ENCODE results near the gene QSER1.

The QSER1 gene

GRCh38 chr11:32953700-32954099, 61.1 kb downstream of the QSER1 start:
- Histone ChIP-seq H3K9me2 (replicated peaks; ENCODE audit: insufficient read depth, low read length) (no peaks in the 10 kb centered on the region), H3K36me3 (ENCODE audit: low read length) (no peaks in the 10 kb centered on the region), H4K20me1 (ENCODE audit: low read depth, low read length) (no peaks in the 10 kb centered on the region), H3K79me2 (ENCODE audit: insufficient read depth, low read length) (no peaks in the 10 kb centered on the region), H3K4me2 (ENCODE audit: low read depth, low read length, poor library complexity, severe bottlenecking) (no peak overlapping the region), H3K27me3 (ENCODE audit: low read length) (no peaks in the 10 kb centered on the region), H3K9ac (ENCODE audit: low read length) (no peak overlapping the region), H3K4me3 (ENCODE audit: insufficient read depth, low read length, poor library complexity, severe bottlenecking) (no peak overlapping the region), H3K9me3 (ENCODE audit: insufficient read depth, low read length) (no peaks in the 10 kb centered on the region), H2AFZ (ENCODE audit: low read depth, low read length, severe bottlenecking) (no peak overlapping the region), H3K27ac (ENCODE audit: low read depth, low read length) (no peak overlapping the region), H3F3A (ENCODE audit: insufficient read depth) (no peaks in the 10 kb centered on the region)
- TF ChIP-seq EZH2phosphoT487 (conservative IDR thresholded peaks at IDR 0.05; ENCODE audit: low read length) = no peak
- no peak for TF ChIP-seq CTCF (IDR thresholded peaks at IDR 0.05; ENCODE audit: insufficient read depth, low read length, poor library complexity, severe bottlenecking)

- peaks cover 10% of the 10 kb centered on the region; the same call in 1 of the 2 replicates for H3K36me3 ChIP-seq (ENCODE audit: low read length)
- no peak overlapping the region for H3K9ac ChIP-seq (ENCODE audit: low read length)
- no peaks in the 10 kb centered on the region for H4K20me1 ChIP-seq (ENCODE audit: low read depth, low read length)
- TF ChIP-seq EZH2phosphoT487 (conservative IDR thresholded peaks at IDR 0.05; ENCODE audit: low read length) (no peak), CTCF (IDR thresholded peaks at IDR 0.05; ENCODE audit: insufficient read depth, low read length, poor library complexity, severe bottlenecking) (peak; percentile 13)
- no peak overlapping the region for H2AFZ ChIP-seq (ENCODE audit: low read depth, low read length, severe bottlenecking)
- no peaks in the 10 kb centered on the region for H3K27me3 ChIP-seq (ENCODE audit: low read length)
- no peaks in the 10 kb centered on the region for H3K9me2 ChIP-seq (replicated peaks; ENCODE audit: insufficient read depth, low read length)
- H3K4me2 ChIP-seq (ENCODE audit: low read depth, low read length, poor library complexity, severe bottlenecking) = no peak overlapping the region
- no peak overlapping the region for H3K4me3 ChIP-seq (ENCODE audit: insufficient read depth, low read length, poor library complexity, severe bottlenecking)
- no peaks in the 10 kb centered on the region for H3F3A ChIP-seq (ENCODE audit: insufficient read depth)
- no peaks in the 10 kb centered on the region for H3K9me3 ChIP-seq (ENCODE audit: insufficient read depth, low read length)
- H3K27ac ChIP-seq (ENCODE audit: low read depth, low read length) = no peak overlapping the region
- no peaks in the 10 kb centered on the region for H3K79me2 ChIP-seq (ENCODE audit: insufficient read depth, low read length)
Measured at GRCh38 chr11:32960553-32961164, 68.0 kb downstream of the QSER1 start.

GRCh38 chr11:32962016-32962415, 69.4 kb downstream of the QSER1 start:
- H3K36me3 ChIP-seq (ENCODE audit: low read length) = peaks cover 10% of the 10 kb centered on the region; the same call in 1 of the 2 replicates
- H2AFZ ChIP-seq (ENCODE audit: low read depth, low read length, severe bottlenecking) = no peak overlapping the region
- no peak overlapping the region for H3K4me2 ChIP-seq (ENCODE audit: low read depth, low read length, poor library complexity, severe bottlenecking)
- no peak overlapping the region for H3K4me3 ChIP-seq (ENCODE audit: insufficient read depth, low read length, poor library complexity, severe bottlenecking)
- no peaks in the 10 kb centered on the region for H3K27me3 ChIP-seq (ENCODE audit: low read length)
- no peaks in the 10 kb centered on the region for H3K9me3 ChIP-seq (ENCODE audit: insufficient read depth, low read length)
- H3K79me2 ChIP-seq (ENCODE audit: insufficient read depth, low read length) = no peaks in the 10 kb centered on the region
- TF ChIP-seq EZH2phosphoT487 (conservative IDR thresholded peaks at IDR 0.05; ENCODE audit: low read length) = no peak
- no peak for TF ChIP-seq CTCF (IDR thresholded peaks at IDR 0.05; ENCODE audit: insufficient read depth, low read length, poor library complexity, severe bottlenecking)
- no peak overlapping the region for H3K9ac ChIP-seq (ENCODE audit: low read length)
- H4K20me1 ChIP-seq (ENCODE audit: low read depth, low read length) = no peaks in the 10 kb centered on the region
- H3F3A ChIP-seq (ENCODE audit: insufficient read depth) = no peaks in the 10 kb centered on the region
- H3K27ac ChIP-seq (ENCODE audit: low read depth, low read length) = no peak overlapping the region
- no peaks in the 10 kb centered on the region for H3K9me2 ChIP-seq (replicated peaks; ENCODE audit: insufficient read depth, low read length)

Data from SU-DHL-6 (cell line).